Renal pelvis (tissue), 4 donors: ENCODE results near the gene ATF6B. TPM values are rescaled to one million over a fixed set of nuclear protein-coding genes. Genes with fewer than 3 reads are reported as not detected.
"Not testable (repeated sequence)": the region's sequence is repeated elsewhere in the genome, so short reads cannot be mapped to it uniquely, and the experiment has no call there.

Experiments
- DNase-seq: peaks from one replicate; pipeline ENCODE4 v3.0.0-alpha.2; 2013
- polyA plus RNA-seq, 3 donors: library from polyadenylated mRNA; unstranded; fragments of 120-200 nt; gene quantifications; one replicate each; pipeline ENCODE4 v1.2.1, GENCODE V29; 2013; ENCODE audit not compliant: insufficient read length in 3 of 3

The ATF6B gene
- polyA plus RNA-seq, 3 donors = 89.8 to 114 (median 96.6) TPM

DNA sequence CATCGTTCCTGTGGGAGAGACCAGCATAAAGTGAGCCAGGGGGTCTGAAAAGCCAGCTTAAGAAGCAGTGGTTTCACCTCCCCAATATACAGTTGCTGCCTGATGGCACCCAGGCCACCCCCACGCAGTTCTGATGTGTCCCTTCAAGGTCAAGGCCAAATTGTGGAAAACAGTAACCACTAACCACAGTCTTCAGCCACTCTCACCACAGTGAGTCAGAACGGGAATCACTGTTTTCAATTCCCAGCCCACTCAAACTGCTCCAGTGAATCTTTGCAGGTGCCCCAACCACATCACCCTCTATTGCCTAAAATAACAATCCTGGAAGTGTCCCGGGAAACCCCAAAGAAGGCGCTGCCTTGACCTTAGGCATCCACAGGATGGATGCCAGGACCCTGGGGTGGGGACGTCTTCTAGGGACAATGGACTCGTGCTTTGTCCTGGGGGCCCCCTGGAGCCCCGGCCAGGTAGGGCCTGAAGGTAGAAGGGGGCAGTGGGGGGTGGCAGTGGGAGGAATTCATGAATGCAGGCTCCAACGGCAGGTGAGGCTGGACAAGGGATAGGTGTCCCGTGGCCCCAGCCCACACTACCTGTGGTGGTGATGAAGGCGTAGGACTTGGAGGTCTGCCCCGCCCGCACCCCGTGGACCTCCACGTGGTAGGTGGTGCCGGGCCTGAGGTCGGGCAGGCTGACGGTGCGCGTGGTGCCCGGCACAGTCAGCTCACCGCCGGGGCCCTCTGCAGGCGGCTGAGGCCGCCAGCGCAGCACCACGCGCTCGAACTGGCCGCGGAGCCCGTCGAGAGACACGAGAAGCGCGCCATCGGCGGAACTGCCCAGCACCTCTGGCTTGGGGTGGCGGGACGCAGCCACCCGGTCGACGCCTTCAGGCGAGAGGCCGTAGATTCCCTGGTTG is 41.1 kb downstream of the ATF6B start:
- DNase-seq = no peak

DNA sequence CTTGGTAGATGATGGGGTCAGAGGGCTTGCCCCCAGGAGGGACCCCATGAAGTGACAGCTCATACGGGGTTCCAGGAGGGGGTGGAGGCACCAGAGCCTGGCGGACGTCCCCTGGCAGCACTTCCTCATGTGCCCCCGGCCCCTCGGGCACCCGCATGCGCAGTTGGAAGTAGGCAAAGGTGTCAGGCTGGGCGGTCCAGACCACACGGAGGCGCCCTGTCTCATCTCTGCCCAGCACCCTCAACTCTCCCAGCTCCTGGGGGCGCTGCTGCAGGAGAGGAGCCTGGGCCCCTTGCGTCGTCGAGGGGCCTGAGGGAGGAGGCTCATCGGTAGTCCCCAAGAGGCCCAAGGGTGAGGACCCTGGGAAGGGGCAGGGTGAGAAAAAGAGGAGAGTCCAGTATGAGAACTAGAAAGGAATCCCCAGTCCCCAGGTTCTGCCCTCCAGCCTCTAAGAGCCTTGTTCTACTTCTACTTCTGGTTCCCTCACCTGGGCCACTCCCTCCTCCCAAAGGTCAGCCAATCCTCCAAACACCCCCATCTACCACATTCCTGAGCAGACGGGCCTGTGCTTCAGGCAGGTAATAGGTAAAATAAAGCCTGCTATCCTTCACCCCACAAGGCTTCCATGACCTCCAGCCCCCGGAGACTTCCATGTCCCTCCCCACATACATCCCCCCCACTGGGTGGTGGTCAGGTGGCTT is 42.1 kb downstream of the ATF6B start:
- DNase-seq = no peak

DNA sequence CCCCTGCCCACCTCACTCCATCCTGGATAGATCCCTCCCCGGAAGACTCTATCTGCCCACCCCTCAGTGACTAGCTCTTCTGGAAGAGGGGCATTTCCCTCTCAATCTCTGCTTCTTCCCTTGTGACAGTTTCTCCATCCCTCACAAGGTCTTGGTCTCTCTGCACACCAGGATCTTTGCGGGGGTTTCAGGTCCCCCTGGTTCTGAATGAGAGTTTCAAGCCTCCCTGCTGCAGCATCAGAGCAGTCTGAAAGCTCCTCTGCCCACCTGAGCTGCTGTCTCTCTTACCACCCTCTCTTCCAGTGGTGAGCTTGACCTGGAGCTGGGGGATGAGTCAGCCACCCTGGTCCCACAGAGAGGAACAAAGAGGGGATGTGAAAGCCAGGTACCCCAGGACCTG is 43.3 kb downstream of the ATF6B start:
- DNase-seq = no peak

DNA sequence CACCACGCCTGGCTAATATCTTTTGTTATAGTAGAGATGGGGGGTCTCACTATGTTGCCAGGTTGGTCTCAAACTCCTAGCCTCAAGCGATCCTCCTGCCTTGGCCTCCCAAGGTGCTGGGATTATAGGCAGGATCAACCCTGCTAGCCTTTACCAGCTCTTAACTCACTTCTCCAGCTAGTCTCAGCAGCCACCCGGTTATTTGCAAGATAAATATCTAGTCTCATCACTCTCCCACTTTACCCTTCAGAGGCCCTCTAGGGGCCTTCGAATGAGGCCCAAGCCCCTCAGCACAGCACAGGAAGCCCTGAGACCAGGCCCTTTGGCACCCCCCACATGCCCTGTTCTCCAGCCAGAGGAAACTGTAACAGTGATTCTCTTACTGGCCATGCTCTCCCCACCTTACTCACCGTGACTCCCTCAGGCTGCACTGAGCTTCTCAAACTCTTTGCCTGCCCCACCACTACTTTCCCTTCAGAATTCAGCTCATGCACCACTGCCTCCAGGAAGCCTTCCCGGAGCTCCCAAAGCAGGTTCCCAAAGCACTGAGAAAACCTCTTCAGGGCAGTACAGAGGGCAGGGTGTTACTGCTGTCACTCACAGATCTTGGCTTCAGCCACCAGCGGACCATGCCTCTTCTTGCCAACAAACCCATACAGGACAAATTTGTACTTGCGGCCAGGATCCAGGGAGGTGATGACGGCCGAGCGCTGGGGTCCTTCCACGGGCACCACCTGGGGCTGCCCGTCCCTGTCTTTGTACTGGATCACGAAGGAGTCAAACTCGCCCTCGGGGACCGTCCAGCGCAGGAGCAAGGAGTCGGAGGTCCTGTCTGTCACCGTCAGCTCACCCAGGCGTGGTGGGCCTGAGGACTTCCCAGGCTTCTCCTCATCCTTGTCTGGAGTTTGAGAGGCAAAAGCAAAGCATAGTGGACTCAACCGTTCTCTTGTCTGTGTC is 44.0 kb downstream of the ATF6B start:
- no peak for DNase-seq

DNA sequence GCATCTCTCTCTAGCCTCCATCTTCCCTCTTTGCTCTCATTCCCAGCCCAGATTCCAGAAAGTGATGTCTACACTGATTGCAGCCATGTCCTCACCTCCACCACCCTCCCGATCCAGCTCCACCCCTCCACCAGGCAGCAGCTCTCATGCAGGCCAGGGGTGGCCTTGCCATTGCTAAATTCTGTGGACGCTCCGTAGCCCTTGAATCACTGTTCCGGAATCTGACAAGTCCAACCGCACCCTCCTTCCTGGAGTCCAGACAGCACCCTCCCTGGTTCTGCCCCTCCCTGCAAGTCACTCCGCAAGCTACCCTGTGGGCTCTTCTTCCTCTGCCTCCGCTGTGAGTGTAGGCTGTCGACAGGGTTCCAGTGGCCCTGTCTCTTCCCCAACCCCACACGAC is 45.1 kb downstream of the ATF6B start:
- DNase-seq = no peak

DNA sequence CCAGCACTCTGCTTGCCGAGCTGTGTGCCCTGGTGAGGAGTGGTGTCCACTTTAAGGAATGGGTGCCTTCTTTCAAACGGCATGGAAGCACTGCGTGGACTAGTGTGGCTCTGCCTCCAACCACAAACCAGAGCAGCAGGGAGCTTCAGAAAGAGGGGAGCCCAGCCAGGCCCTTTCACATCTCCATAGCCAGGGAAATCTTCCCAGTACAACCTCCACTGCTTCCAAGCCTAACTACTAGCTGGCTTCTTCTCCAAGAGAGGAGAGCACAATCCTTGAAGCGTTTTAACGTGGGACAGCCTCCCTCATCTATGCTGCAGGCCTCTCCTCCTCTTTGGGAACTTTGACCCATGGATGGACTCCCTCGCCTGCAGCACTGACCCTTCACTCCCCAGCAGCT is 45.6 kb downstream of the ATF6B start:
- DNase-seq = no peak

DNA sequence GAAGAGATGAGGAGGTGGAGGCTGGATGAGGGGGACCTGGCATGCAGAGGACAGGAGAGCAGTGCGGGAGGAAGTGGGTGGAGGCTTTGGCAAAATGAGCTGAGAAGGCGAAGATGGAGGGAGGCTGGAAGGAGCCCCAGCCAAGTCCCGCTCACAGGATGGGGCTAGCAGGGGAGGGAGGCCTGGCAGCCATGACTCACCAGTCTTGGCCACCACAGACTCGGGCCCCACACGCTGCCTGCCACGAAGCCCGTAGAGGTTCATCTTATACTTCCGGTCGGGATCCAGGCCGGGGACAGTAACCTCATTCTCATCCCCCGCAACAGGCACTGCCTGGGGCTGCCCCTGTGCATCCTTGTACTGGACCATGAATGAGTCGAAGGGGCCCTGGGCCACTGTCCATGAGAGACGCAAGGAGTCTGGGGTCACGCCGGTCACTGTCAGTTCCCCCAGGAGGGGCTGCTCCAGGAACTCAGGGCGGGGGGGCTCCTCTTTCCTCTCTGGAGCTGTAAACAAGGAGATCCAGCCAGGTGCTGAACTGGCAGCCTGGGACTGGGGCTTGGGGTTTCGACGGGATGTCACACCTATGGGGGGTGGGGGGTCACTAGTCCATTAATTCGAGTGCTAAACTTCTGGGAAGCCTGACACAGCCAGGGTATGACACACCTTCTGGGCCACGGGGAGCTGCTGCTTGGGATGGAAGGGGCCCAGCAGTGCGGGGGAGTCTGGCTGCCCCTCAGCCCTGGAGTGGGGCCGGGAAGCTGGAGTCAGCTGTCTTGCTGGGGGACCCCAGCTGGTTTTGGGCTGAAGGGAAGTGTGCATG is 46.7 kb downstream of the ATF6B start:
- DNase-seq = no peak

DNA sequence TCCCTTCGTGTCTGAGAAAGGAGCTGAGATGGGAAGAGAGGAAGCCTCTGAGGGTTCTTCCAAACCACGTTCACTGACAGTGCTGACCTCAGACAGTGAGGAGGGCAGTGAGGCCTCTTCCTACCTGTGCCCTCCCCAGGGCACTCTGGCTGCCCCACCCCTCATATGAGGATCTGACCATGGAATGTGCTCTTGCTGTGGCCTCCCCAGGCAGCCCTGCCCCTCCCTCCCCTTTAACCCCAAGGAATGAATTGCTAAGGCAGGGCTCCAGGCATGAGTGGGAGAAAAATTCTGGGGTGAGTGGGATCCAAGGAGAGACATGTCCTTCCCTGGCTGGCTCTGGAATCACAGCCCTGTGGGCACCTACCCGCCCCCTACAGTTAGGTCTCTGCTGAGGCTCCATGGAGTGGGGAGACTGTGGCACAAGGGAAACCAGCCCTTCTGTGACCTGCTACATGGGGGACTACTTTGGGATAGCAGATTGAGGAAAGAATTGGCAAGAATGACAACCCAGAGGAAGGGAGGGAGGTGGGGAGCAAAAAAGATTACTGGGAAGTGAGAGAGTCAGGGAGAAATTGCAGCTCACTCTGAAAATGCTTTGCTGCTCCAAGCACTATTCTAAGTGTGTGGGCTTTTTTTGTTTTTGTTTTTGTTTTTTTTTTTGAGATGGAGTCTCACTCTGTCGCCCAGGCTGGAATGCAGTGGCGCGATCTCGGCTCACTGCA is 48.3 kb downstream of the ATF6B start:
- no peak for DNase-seq

DNA sequence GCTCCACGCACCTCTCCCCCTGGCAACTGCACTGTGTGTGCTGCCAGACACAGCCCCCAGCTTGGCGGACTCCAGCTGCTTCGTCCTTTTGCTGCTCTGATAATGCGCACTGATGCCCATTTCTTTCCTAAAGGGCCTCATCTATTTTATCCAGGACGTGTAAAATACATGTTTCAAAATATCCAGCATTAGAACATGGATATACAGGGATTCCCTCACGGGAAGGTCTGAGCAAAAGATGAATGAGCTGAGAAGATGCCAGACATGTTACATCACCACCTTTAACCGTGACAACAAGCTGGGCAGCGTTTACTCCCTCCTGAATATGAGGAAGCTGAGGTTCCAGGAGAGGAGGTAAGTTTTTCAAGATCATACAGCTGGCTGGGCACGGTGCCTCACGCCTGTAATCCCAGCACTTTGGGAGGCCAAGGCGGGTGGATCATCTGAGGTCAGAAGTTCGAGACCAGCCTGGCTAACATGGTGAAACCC is 51.7 kb downstream of the ATF6B start:
- no peak for DNase-seq

DNA sequence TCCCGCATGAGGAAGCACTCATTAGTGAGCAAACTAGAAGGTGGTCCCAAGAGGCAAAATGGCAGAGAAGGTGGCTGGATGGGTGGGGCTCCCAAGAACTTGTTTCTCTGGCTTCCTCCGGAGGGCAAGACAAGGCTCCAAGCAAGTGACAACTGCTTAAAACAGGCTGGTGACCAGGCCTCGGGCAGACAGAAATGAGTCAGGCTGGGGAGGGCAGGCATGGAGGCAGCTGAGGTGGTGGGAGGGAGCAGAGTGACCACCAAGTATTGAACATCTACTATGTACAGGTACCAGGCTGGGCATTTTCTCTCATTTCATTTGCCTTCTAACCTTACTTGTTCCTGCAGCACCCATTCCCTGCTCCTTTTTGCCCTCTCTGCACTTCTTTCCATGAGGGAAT is 52.3 kb downstream of the ATF6B start:
- DNase-seq = no peak

DNA sequence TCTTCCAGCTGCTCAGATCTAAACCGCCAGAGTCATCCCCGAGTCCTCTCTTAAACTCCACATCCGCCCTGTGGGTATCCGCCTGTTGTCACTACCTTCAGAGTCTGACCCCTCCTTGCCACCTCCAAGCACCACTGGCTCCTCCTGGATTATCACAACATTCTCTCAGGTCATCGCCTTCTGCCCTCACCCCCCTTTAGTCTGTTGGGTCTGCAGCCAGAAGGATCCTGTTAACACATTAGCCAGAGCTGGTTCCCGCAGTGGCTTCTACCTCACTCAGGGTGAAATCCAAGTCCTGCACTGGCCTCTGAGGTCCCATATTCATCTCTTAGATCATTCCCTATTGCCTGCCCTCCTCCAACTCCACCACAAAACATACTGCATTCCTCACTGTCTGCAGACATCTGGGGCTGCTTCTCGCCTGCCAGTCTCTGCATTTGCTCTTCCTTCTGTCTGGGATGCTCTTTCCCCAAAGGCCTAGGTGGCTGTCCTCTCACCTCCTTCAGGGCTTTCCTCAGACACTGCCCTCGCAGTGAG is 53.0 kb downstream of the ATF6B start:
- no peak for DNase-seq

DNA sequence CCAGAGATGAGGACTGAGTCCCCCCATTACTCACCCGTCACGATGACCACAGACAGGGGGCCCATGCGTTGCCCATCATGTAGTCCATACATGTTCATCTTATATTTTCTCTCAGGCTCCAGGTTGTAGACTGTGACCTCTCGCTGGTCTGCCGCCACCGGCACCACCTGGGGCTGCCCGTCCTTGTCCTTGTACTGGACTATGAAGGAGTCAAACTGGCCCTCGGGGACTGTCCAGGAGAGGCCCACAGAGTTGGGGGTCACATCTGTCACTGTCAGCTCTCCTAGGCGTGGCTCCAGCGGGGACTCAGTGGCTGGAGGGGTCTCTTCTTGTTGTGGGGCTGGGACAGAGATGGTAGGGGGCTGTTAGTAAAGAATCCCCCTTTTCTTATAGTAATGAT is 54.4 kb downstream of the ATF6B start:
- no peak for DNase-seq

DNA sequence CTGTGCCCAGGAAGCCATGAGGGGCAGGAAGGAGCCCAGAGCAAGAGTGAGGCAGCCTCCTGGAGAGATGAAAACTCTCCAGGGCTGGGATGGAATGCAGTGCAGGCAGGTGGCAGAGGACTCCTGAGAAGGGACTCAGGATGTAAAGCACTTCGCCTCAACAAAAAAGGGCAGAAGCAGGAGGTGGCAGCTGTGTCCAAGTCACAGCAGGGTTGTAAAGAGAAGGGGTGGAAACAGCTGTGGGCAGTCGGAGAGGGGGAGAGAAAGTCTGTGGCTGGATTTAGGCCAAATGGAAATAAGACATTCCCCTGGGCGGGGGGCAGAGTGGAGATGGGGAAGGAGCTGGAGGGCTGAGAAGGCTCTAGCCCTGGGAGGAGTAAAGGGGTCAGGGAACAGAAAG is 54.9 kb downstream of the ATF6B start:
- no peak for DNase-seq

DNA sequence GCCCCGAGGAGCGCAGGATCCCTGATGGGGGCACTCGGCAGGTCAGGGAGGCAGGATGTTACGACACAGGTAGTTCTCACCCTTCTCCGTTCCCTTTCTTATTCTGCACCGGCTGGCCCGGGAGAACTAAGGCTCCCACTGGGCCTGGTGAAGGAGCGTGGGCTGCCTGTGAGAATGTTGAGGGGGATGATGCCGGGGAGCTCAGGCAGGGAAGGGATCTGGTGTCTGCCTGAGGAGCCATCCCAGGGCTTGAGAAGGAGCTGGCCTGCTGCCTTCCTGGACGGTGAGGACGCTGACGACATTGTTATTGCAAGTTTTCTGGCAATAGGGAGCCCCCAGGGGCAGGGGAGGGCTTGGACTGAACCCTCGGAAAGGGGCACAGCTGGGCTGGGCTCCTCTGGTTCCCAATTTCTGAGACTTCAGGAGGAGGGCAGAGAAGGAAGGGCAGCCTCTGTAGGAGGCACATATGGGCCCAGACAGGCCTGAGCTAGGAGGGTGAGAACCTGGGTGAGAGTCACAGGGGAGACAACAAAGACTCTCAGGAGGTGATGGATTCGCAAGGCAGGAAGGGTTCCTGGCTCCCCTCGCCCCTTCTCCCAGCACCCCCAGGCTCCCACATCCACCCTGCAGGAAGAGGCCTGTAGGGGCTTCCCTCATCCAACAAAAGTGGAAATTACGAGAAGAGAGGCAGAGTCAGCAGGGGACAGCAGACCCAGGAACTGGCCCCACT is 57.1 kb downstream of the ATF6B start:
- DNase-seq = no peak

DNA sequence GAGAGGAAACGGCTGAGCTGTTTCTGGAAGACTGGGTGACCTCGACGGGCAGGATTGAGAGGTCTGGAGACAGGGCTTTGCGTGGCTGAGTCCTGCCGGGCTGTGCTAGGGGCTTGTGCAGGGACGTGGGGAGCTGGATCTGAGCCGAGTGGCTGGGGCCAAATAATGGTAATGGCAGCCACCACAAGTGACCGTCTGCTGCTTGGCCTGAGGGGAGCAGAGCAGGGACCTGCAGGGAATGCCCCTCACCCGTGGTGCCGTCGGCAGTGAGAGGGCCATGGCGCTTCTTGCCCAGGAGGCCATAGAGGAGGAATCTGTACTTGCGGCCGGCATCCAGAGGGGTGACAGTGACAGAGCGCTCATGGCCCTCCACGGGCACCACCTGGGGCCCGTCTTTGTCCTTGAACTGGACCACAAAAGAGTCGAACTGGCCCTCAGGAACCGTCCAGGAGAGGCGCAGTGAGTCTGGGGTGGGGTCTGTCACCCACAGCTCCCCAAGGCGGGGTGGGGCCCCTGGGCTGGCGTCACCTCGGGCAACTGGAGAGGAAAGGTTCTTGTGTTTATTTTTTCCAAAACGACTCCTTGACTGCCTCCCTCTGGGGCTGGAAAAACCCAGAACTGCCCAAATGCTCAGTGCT is 58.0 kb downstream of the ATF6B start:
- DNase-seq = no peak

DNA sequence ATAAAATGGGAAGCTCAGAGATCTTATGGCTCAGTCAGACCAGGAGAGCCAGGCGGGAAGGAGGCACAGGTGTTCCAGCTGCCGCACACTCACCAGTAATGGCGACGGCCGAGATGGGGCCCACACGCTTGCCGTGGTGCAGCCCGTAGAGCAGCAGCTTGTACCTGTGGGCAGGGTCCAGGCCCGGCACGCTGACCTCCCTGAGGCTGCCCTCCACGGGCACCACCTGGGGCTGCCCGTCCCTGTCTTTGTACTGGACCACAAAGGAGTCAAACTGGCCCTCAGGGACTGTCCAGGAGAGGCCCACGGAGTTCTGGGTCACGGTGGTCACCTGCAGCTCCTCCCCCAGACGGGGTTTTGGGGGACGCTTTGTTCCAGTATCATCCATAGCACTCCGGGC is 58.6 kb downstream of the ATF6B start:
- DNase-seq = no peak

DNA sequence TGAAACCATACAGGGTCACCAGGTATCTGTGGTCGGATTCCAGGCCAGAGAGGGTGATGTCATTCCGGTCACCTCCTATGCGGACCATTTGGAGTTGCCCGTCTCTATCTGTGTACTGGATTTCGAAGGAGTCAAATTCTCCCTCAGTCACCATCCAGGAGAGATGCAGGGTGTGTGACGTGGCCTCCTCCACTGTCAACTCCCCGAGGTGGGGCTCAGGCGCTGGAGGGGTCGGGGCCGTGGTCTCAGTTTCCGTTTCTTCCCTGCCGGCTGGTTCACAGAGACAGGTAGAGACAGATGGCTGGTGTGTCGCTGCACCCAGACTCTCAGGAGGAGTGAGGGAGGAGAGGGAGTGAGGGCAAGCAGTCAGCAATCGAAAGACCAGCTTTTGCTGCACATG is 59.2 kb downstream of the ATF6B start:
- no peak for DNase-seq

DNA sequence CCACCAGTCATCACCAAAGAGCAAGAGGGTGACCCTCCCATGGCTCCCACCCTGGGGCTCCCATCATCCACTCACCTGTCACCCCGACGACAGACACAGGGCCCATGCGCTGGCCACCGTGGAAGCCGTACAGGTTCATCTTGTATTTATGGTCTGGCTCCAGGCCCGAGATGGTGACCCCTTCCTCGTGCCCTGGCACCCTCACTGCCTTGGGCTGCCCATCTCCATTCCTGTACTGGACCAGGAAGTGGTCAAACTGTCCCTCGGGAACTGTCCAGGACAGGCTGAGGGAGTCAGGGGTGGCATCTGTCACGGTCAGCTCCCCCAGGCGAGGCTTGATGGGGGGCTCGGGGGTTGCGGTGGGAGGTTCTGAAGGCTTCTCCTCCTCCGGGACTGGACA is 59.7 kb downstream of the ATF6B start:
- not testable (repeated sequence) for DNase-seq

DNA sequence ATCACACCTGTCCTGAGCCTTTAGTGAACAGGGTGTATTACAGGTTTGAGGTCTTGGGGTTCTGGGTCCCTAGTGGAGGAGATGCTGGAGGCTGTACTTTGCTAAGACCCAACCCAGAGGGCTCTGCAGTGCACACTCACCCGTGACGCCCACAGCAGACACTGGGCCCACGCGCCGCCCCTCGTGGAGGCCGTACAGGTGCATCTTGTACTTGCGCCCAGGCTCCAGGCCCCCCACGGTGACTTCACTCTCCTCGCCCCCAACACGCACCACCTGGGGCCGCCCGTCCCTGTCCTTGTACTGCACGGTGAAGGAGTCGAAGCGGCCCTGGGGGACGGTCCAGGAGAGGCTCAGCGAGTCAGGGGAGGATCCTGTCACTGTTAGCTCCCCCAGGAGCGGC is 60.5 kb downstream of the ATF6B start:
- not testable (repeated sequence) for DNase-seq
